CD4-positive, alpha-beta T cell treated with Interleukin-21 for 1 hour (primary cell): ENCODE data around the gene STARD3.

Experiments used
- DNase-seq: peaks from one replicate; pipeline ENCODE4 v3.0.0-alpha.2; 2020

The STARD3 gene

DNA sequence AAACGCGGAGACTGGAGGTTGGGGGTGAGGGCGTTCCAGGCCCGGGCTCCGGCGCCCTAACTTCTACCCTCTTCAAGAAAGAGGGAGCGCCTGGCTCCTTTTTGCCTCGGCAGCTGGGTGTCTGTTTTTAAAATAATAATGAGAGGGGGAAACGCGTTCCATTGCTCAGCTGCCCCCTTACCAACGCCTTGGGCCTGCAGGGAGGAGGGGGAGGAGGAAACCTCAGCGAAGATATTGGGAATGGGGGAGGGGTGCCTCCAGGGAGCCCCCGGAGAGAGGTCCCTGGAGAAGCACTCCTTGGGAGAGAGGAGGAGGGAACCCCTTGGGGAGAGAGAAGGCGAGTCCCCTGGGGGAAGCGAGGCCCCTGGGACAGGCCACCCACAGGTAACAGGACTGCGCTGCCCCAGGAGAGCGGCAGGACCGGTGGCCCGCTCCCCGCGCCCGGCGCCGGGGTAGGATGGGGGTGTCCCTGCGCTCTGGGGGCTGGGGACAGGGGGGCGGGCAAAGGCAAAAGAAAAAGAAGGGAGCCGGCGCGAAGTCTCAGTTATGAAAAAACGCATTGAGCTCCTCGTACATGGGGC lies 31.9 kb upstream of the STARD3 start:
- no peak for DNase-seq

DNA sequence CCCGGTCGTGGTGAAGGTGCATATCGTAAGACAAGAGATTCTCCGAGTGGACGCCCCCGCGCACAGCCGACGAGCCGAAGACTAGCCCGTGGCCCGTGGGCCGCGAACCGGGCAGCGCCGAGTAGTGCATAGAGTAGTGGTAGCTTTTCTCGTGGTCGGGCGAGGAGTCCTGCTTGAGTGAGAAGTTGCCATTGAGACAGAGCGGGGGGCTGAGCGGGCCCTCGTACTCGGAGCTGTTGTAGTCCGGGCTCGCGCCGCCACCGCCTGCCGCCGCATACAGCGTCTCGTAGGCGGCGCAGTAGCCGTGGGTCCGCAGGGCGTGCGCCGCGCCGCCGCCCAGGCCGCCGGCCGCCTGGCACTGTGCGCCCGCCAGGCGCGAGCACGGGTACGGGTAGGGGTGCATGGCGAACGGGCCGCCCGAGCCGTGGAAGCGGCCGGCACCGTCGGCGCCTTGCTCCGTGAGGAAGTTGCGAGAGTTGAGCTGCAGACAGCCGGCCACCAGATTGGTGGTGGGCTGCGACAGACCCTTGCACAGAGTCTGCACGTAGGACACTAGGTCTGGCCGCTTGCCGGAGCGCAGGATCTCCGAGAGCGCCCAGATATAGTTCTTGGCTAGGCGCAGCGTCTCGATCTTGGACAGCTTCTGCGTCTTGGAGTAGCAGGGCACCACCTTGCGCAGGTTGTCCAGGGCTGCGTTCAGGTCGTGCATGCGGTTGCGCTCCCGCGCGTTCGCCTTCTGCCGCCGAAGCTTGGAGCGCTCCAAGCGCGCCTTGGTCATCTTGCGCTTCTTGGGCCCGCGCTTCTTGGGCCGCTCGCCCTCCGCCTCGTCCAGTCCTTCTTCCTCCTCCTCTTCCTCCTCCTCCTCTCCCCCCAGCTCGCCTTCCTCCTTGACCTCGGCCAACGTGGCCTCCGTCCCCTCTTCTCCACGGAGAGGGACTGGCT lies 31.2 kb upstream of the STARD3 start:
- DNase-seq: no peak

DNA sequence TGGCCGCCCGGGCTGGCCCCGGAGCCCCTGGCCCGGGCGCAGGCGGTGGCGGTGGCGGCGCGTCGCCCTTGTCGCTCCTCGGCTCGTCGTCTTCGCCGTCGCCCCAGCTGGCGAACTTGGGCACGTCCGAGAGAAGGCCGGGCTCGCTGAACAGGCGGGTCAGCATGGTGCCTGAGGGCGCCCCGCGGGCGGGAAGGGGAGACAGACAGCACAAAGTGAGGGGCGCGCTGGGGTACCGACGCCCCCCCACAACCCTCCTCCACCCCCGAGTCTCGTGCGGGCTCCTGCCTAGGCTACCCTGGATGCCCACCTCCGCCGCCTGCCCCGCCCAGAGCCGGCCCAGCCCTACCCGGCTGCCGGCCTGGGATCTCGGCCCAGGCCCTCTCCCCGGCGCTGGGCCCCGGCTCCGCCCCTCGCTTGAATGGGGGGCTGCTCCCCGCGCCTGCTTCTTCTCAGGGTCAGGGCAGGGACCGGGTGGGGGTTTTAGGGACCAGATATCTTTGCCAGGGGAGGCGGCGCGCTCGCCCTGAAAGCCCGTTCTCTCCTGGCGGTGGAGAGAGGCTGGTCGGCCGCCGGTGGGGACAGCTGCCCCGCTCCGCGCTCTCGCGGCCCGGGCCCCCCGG lies 30.4 kb upstream of the STARD3 start:
- DNase-seq: no peak

DNA sequence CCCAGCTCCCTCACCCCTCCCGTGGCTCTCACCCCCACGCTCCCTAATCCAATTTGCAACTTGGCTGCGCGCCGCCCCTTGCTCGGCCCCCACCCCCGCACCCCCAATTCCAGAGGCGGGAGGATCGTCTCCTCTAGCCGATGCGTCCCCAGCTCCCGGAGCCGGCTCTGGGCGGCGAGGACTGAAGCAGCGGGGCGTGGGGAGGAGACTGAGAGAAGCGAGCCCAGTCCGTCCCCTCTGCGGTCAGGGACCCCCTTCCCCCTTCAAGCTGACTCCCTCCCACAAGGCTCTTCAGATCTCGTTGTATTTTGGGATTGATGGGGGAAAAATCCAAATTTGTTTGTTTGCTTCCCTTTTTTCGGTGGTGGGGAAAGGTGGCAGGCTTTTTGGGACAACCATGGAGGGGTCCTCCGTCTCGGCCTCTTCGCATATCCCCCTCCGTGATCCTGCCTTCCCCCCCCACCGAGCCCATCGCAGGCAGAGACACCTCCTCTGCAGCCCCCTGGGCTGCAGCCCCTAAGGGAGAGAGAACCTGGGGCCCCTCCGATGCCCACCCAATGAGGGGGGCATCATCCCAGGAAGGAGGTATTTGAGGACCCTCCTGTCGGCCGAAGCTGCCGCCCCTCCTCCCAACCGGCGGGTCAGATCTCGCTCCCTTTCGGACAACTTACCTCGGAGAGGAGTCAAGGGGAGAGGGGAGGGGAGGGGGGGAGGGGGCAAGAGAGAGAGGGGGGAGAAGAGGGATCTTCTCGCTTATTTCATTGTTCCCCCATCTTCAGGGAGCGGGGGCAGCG lies 29.7 kb upstream of the STARD3 start:
- no peak for DNase-seq

DNA sequence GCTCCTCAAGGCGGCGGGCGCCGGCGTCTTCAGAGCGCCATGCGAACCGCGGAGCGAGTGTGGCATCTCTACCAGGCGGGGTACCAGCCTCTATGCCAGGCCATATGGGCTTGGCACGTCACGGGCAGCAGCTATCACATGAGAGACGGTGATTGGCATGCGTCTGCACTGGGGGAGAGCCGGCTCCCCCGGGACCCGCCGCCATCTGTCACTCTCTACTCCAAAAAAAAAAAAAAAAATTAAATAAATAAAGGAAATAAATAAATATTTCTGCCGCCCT lies 29.2 kb upstream of the STARD3 start, which contains the start of gene NEUROD2:
NEUROD2 (minus strand) TSS at position 70 of the 280 bp plus-strand sequence. CDS start 1,321 bp downstream, outside the sequence.
- no peak for DNase-seq

DNA sequence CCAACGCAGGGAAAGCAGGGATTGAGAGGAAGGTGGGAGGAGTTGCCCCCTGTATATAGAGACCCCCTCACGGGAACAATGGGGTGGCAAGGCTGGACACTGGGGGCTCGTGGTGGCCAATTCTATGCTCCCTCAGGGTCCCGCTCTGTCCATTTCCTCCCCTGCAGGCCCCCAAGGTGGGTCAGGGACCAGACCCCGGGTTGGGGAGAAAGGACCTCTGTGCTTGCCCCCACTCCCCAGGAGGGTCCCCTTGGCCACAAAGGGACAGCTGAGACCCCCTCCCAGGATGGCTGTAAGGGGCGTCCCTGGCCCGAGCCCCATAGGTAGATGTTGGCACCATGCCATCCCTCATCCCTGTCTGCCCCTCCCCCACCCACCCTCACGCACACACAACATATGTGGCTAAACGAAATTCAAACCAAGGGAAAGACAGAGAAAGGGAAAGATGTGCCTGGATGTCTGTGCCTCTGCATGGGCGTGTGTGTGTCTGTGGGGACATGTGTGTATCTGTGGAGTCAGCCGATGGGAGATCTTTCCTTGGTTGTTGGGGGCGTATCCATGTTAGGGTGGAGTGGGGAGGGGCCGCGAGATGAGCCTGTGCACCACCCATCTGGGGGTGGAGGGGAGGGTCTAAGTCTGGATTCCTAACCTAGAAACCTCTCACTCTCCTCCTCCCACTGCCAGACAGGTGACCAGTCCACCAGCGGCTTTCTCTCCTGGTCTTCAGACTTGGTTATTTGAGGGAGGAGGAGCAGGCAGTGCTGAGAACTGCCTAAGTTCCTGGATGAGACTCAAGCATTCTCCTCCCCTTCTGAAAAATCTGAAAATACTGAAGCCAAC lies 28.6 kb upstream of the STARD3 start:
- DNase-seq: no peak

DNA sequence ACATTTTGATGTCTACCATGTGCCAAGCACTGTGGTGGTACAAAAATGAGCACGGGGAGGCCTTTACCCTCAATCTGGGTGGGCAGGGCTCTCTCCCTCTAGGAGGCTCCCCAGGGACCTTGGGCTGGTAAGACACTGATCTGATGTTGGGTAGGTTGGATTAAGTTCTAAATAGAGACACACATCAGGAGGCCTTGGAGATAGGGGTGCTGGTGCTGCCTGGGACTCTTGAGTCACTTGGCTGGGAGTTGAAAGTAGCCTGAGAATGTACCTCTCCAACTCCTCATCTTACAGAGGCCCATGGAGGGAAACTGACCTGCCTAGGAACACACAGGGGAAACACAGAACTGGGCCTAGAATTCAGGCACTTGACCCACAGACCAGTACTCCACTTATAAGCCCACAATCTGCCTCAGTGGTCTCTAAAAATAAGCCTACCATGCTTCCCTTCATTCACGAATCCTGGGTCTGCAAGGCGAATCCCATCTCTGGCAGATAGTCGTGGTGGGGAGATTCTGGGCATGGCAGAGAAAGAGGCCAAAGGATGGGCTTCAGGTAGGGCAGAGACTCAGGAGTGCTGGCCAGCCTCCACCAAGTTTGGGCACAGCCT lies 27.4 kb upstream of the STARD3 start:
- DNase-seq: no peak

DNA sequence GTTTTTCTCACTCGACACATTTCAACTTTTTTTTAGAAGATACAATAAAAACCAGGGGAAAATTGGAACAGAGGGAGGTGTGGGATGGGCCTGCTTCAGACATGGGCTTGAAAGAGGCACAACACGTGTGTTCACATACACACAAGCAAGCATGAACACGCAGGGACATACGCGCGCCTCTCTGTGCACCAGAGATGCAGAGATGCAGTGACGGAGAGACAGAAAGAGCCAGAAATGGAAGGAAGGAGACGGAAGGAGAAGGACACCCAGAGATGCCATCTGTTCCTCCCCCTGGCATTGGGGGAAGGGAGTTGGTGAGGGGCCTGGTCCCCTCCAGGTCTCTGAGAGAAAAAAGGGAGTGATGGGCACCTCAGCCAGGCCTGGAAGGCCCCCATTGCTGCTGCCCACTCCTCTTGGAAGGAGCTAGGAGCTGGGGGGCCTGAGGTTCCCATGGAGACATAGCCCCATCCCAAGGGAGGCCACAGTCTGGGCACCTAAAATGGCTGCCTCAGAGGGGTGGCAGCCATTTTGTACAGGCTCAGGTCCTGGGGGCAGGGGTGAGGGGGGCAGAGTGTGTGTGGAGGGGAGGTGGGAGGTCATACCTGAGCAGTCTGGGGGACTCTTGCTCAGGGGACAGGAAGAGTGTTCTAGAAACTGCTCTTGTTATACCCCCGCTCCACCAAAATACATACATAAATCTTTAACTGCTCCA lies 25.4 kb upstream of the STARD3 start:
- no peak for DNase-seq

DNA sequence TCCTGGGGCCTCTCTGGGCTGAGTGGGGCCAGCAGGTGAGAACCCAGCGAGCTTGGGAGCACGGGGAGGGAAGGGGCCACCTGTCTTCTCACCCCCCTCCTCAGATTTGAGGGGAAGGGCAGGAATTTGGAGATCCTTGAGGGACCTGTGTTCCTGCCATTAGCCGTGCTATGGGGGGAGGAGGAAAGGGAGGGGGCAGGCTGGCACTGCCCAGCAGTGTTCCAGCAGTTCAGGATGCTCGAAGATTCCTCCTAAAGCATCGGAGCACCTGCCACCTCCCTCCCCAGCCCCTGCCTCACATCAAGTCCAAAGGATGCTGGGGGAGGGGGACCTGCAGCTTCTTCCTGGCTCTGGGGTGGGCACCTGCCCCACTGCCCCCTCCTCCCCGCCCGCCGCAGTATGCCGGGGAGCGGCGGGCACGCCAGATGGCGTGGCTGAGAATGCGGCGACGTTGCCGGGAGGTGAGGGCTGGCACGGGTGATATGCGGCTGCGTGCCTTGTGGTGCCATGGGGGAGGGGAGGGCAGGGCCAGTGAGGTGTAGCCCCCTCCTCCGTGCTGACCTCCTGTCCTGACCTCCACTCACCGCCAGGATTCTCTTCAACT lies 24.6 kb upstream of the STARD3 start:
- DNase-seq: no peak

DNA sequence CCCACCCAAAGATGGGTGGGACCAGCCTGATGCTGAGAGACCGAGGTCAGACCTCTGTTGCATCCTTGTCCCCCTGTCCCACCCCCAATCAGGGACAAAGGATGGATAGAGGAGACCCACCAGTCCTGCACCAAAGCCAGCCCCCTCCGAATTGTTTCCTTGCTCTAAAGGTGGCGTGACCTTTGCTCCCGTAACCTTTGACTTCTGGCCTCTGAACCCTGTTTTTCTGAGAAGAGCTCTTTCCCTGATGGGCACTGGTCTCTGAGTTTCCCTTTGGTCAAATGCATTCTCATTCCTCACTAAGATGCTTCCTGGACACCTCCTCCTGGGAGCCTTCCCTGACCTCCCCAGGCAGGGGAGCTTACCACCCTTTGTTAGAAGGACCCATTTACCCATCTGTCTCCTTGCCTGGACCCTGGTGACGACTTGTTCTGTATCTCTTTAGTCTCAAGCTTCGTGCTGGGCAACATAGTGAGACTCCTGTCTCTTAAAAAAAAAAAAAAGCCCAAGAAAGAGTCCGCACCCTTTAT lies 23.9 kb upstream of the STARD3 start:
- no peak for DNase-seq

DNA sequence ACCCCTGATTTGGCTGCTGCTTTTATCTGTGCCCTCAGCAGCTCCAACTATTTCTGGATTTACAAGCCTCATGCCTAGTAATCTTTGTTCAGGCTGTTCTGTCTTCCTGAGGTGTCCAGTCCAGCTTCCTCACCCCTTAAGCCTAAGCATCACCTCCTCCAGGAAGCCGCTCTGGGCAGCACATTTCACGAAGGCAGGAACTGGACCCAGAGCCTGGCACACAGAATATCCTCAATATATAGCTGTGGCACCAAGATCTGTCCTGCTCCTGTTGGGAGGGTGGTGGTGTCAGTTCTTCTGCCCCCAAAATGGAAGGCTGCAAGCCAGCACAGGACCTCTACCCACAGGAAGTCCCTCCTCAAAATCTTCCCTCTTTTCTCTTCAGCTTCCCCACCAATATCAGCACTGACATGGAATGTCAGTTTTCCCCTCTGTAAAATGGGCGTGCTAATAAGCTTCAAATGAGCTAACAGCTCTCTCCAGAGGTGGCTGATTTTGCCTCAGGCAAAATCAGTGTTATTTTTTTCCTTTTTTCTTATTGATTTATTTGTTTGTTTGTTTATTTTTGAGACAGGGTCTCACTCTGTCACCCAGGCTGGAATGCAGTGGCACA lies 22.3 kb upstream of the STARD3 start:
- DNase-seq: no peak

DNA sequence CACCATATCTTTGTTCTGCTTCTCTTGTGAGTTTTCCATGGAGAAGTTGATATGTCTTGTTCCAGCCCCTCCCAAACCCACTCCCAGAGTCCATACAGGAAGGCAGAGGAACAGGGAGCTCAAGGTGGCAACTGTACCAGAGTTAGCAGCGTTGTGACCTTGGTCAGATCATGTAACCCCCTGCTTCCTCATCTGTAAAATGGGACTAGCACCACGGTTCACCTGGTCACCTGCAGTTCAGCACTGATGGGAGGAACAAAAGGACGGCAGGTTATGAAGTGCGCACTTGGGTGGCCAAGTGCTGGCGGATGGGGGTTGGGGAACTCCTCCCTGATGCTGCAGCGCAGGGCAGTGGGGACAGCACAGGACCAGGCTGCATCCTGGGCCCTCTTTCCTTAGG lies 21.5 kb upstream of the STARD3 start:
- DNase-seq: no peak

DNA sequence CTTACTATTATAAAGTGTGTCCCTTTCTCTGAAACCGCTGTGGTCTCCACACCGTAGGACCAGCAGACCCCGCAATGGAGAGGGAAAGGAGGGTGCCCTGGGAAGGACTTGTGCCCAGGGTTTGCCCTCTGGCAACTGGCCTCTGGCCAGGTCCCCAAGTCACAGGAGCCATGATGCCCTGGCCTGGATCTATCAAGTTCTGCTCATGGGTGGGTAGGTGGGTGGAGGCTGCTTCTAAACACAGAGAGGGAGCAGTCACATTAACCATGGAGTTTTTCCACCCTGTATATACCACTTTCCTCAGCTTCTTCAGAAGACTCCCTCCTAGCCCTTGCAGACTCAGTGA lies 19.9 kb upstream of the STARD3 start:
- DNase-seq: no peak

DNA sequence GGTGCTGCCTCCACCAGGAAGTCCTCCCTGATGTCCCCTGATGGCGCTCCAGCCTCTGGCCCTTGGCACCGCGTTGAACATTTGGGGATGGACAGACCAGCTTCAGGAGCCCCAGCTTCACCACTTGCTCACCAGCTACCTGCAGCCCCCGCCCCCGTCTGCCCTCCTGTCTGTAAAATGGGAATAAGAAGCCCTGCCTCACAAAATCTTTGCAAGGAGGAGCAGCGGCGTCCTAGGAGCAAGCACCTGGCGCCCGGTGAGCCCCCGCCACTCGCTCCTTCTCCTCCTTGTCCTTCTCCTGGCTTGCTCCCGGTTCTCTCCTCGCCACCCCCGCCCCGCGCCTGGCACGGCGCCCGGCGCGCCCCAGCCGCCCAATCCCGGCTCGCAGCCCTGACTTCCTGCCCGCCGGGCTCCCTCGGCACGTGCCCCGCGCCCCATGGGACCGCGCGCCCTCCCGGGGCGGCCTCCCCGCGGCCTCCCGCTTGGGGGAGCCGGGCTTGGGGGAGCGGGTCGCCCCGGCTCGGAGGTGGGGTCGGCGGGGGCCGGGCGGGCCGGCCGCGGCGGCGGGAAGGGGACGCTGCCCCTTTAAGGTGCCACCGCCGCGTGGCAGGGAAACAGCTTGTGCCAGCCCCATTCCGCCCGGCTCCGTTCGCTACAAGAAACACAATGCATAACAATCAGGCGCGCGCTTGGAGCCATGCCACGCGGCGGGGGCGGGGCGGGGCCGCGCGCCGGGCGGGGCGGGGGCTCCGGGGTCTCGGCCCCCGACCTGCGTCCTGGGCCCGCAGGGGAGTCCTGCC lies 19.3 kb upstream of the STARD3 start:
- peak; percentile 55 for DNase-seq

DNA sequence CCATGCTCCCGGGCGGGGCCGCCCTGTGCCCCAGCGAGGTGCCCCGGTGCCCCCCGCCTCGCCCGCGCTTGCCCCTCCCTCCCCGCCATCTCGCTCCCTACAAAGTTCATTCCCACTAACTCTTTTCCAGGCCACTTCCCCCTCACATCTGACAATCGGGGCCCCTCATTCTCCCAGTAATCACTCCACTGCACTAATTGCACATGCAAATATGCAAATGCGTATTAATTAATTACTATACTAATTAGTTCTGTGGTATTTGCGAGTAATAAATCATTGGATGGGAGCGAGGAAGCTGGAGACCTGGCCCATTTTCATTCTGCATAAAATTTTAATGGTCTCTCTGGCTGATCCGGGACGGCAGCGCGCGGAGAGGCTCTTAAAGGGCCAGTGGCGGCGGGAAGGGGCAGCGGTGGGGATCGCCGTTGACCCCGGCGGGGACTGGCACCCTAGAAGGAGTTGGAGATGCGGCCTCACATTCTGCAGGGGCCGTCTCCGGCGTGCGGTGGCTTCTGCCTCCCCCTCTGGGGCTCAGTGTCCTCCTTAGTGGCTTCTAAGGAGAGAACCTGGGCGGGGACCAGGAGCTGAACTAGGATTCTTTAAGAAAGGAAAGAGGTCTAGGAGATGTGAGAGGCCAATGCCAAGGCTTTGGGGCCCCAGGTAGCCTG lies 18.6 kb upstream of the STARD3 start:
- no peak for DNase-seq

DNA sequence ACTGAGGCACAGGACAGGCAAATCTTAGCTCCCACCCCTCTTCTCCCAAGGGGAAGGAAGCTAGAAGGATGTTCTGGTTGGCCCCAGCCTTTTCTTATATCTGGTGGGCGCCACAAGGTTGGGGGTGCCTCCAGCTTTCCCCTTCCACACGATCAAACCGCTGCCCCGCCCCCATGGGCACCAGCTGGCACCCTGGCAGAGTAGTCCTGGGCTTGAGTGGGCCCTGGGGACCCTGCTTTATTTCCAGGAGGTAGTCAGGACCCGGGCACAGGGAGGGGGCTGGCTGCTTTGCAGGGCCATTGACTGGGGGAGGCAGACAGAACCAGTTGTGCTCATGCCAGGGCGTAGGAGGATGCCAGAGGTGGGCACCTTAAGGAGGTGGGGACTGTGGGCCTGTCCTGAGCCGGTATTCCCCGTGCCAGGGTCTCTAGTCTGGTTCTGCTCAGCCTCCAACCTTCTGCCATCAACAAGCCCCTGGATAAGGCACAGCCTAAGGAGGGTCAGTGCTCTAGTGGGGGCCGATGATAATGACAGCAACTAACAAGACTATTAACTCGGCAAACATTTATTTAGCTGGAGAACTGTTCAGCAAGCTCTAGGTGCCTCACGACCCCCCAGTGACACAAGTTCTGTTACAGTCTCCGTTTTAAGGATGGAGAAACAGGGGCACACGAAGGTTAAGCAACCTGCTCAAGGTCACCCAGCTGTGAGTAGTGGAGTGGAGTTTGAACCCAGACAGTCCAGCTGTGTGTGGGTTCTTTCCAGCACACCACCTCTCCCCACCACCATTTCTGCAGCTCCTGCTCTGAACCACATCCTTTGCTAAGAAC lies 17.8 kb upstream of the STARD3 start:
- no peak for DNase-seq

DNA sequence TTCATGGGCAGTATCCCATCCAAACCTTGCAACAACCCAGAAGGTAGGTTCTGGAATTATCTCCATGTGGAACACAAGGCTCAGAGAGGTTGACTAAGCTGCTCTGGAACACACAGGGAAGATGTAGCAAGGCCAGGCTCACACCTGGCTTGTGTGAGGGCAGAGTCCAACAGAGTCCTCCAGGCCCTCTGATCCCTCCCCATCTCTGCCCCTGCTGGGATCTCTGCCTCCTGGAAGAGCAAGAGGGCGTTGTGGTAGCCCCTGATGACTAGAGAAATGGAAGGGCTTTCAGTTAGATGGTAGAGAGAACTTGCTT lies 17.2 kb upstream of the STARD3 start:
- no peak for DNase-seq
